ENCODE results near the gene TCF20. TPM values are rescaled to one million over a fixed set of nuclear protein-coding genes. Genes with fewer than 3 reads are reported as not detected.

Gene TCF20
- polyA plus RNA-seq, 1 of the 3 experiments (the other 2 are of a cell fraction) = 8.5 TPM

- no peak for TF ChIP-seq USF1 (IDR thresholded peaks at IDR 0.05; ENCODE audit: borderline replicate concordance, low read depth)
- TF ChIP-seq NFIC (IDR thresholded peaks at IDR 0.05; ENCODE audit: borderline replicate concordance) = peak; percentile 93
- no peak for TF ChIP-seq TAF1 (IDR thresholded peaks at IDR 0.05; ENCODE audit: borderline replicate concordance, low read depth, low read length)
- no peak for TF ChIP-seq YY1 (IDR thresholded peaks at IDR 0.05; ENCODE audit: low read depth)
- peak; percentile 28; the same call in 1 of the 2 replicates for TF ChIP-seq CTCF (IDR thresholded peaks at IDR 0.05)
- TF ChIP-seq GABPA (IDR thresholded peaks at IDR 0.05; ENCODE audit: low read depth) = no peak
Observed at GRCh38 chr22:42296381-42296853, 26.0 kb upstream of the TCF20 start (continued).

- no peak overlapping the region for H3K9ac ChIP-seq
- H3K79me2 ChIP-seq (ENCODE audit: insufficient read depth) = no peaks in the 10 kb centered on the region
- peaks cover 0 to 20% of the 10 kb centered on the region in 2 experiments; a peak in 2 of 4 replicates for H3K4me1 ChIP-seq (ENCODE audit: control insufficient read depth in 1 of 2, insufficient read depth in 2 of 2, low read depth in 1 of 2, low read length in 1 of 2)
- ChIA-PET CTCF (interaction anchor here (1.0 to 1.2 kb wide), 2 partner anchors 12 to 125 kb away, joined by 3 to 5 read pairs; no protein-coding TSS in a partner anchor), POLR2A (no interaction called here)
- no peak overlapping the region for H2AFZ ChIP-seq (ENCODE audit: low read depth)
- 0 out of 2 replicates have a peak, but pooled peaks cover 4% of the 10 kb centered on the region for H4K20me1 ChIP-seq (ENCODE audit: insufficient read depth)
- TF ChIP-seq TCF12 (IDR thresholded peaks at IDR 0.05) (no peak), REST (IDR thresholded peaks at IDR 0.05; ENCODE audit: low read depth, low read length) (peak; percentile 97), IRF3 (IDR thresholded peaks at IDR 0.05; ENCODE audit: low read depth, low read length) (no peak)
- H3K4me2 ChIP-seq = no peak overlapping the region
- no peaks in the 10 kb centered on the region for H3K9me3 ChIP-seq
- no peak overlapping the region for H3K27ac ChIP-seq (ENCODE audit: low read depth in 2 of 2, low read length in 1 of 2)
- WGBS (ENCODE audit: low lambda C conversion rate) = 97% methylated on average over 6 of the region's 22 CpGs
- no peaks in the 10 kb centered on the region for H3K9me2 ChIP-seq
- no peaks in the 10 kb centered on the region for H3K27me3 ChIP-seq (ENCODE audit: insufficient read depth)
- DNase-seq = no peak
- H3F3A ChIP-seq (replicated peaks; ENCODE audit: insufficient read depth) = no peaks in the 10 kb centered on the region
- no peaks in the 10 kb centered on the region for H3K36me3 ChIP-seq (replicated peaks in 1 of 2; ENCODE audit: control insufficient read depth in 1 of 2, insufficient read depth in 2 of 2, low read length in 1 of 2)
- no peak overlapping the region for H3K4me3 ChIP-seq (ENCODE audit: low read depth in 2 of 2, low read length in 1 of 2)
Observed at GRCh38 chr22:42294034-42294985, 23.9 kb upstream of the TCF20 start.

All from SK-N-SH (cell line).